NCI-H510A treated with DMSO at 0.1 percent for 48 hours (cell line): ENCODE measurements around the gene DLK1.
A peak's percentile ranks its signal among the peaks of the same experiment; 100 is the strongest.

Source experiments
- DNase-seq: peaks from one replicate; lab custom pipeline; 2025; lab: John Stamatoyannopoulos, UW

DLK1 gene

DNA sequence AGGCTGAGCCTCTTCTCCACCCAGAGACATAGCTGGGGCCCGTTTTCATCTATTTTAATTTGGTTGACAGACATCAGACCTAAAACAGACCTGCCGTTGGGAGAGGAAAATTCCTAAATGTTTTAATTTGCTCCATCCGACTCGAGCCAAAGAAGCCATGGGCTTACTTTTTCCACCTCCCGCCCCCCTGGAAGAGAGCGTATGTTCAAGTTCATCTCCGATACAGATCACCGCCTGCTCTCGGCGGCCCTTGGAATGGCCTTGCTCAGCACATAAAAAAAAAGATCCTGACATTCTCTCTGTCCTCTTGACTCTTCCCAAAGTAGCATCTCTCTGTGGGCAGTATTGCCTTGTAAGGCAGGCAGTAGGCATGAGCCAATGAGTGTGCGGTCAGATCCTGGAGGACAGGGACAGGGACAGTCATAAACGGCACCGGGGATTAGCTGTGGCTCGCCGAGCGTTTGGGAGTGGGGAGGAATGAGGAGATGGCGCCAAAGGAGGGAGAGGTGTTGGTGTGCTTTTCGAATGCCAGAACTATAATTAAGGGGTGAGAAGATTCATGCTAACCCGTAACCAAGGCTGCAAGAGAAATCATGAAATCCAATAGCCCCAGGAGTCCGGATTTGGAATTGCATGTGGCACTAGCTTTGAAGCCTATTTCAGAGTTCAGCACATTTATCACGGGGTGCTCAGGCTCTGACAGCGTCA lies 51.3 kb downstream of the DLK1 start:
- no peak for DNase-seq

DNA sequence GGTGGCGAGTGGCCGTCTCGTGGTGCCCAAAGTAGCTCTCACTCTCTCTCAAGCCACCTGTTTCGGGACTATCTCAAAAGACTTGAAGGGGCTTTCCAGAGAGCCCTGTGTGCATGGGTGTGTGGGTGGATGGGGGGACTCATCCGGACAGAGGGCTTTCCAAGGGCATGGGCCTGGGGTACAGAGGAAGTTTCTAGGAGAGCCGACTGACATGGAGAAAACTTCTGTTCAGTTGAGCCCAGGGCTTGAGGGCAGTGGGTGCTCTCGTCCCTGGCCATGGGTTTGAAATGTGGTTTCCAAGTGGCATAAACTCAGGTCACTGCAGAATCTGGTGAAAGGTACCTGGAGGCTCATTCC lies 51.8 kb downstream of the DLK1 start:
- no peak for DNase-seq

DNA sequence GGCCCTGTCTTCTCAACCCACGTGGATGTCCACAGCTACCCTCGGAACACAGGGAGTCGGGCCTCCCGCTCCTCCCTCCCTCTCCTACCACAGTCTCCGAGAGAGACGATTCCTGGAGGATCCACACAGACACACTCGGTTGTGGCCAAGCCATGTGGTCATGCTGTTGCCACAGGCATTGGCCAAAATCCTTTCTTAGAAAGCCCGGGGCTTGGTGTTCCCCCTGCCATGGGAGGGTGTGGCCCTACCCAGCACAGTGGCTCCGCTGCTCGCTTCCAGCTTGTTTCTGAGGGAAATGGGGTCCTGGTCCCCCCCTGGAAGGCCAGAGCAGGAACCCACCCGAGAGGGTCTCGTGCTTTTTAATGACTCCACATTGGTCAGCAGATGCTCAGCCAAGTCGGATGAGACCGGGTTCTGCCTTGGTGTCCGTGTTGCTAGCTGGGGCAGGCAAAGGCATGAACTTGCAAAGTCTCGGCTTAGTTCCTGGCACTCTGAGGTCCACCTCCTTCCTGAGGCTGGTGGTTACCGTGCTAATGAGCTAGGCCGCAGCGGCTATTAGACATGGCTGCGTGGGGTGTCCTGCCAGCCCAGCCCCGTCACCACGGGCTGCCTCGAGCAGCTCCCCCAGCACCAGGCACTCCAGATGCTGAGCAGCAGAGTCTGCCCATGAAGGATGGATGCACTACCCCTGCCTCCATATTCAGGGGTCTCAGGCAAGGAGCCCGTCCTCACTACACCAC lies 52.4 kb downstream of the DLK1 start:
- no peak for DNase-seq

DNA sequence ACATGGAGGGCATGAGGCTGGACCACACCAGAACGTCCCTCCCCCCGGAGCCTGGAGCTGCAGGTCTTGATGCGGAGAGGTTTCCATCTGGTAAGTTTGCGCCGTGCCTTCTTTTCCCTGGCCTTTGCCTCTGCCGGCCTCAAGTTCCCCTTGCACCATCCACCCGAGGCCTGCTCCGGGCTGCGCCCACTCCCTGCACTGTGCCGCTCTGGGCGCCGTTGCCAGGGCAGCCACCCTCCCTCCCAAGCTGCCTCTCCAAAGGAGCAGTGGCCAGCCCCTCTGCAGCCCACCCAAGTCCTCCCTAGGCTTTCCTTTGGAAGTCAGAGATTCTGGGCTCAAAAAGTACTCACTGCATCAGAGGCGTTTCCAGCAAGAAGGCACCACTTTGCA lies 53.0 kb downstream of the DLK1 start:
- DNase-seq = no peak

DNA sequence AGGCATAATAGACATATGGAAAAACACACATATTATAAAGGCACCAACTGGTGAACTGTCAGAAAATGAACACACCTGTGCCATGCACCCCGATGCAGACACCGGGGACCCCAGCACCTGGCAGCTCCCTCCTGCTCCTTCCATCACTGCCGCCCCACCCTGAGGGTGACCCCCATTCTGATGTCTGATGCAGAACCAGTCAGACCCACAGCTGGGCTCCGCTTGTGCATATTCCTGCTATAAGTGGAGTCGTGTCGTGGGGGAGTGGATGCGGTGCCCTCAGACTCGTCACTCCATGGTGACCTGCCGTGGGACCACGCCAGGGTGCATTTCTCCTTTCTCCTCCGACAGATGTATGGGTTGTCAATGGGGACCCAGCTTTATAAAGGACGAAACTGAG lies 53.6 kb downstream of the DLK1 start:
- DNase-seq = no peak

DNA sequence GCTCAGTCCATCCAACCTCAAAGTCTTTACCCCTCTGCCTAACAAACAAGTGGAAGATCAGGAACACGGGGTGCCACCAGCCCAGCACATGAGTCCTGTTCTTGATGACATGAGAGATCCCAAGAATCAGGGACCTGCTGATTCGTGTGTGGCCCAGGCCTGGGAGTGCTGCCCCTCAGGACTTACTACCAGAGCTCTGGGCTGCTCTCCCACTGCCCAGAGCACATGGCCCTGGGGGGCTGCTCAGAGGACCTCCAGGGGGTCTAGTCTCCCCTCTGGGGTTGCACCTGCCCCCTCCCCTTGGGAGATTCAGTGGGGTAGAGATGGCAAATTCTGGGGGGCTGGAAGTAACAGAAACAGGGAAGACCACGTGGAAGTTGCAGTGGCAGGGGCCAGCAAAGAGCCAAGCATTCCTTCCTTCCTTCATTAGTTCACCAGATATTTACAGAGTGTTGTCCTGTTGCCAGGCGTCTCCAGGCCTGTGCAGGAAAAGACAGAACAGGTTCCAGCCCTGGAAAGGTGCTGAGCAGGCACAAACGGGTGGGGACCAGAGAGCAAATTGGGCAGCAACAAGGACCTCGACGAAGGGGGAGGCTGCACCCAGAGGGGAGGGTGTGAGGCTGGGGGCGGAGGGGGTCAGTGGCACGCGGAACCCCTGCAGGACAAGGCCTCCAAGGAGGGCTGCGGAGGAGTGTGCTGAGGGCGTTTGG lies 54.1 kb downstream of the DLK1 start:
- DNase-seq = no peak

DNA sequence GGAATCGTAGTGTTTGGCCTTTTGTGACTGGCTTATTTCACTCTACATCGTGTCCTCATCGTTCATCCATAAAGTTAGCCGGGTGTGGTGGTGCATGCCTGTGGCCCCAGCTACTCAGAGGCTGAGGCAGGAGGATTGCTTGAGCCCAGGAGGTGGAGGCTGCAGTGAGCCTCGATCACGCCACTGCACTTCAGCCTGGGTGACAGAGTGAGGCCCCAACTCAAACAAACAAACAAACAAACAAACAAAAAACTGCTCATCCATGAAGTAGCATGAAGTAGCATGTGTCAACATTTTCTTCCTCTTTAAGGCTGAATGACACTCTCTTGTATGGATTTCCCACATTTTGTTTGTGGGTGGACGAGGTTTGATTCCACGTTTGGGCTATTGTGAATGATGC lies 55.3 kb downstream of the DLK1 start:
- no peak for DNase-seq

DNA sequence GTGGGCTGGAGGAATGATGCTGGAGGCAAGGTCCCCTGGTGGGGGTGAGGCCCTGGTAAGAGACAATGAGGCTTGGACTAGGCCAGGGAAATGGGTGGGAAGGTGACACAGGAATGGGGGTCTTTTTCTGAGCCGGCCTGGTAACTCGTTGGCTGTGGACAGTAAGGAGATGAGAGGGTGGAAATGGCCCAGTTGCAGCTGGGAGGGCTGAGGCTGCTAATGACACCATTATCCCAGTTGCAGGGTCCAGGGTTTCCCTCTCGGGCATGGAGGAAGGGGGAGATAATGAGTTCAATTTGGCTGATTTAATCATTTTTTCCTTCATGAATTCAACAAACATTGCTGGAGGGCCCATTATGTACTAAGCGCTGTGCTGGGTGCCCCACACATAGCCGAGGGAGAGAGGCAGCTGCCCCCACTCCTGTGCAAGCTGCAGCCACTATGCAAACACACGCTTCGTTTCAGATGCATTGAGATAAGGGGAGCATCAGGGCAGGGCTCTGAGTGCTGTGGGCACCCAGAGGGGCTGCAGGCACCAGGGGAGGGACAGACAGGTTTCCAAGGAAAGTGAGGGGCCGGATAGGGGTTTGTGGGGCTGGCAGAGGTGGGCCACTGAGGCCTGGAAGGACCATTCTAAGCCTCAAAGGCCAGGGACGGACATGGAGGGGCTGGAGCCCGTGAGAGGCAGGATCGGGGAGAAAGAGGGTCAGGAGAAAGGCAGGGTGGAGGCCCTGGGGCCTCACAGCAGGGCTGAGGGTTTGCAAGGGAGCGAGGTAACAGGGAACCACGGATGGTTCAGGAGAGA lies 56.0 kb downstream of the DLK1 start:
- peak; percentile 60 for DNase-seq

DNA sequence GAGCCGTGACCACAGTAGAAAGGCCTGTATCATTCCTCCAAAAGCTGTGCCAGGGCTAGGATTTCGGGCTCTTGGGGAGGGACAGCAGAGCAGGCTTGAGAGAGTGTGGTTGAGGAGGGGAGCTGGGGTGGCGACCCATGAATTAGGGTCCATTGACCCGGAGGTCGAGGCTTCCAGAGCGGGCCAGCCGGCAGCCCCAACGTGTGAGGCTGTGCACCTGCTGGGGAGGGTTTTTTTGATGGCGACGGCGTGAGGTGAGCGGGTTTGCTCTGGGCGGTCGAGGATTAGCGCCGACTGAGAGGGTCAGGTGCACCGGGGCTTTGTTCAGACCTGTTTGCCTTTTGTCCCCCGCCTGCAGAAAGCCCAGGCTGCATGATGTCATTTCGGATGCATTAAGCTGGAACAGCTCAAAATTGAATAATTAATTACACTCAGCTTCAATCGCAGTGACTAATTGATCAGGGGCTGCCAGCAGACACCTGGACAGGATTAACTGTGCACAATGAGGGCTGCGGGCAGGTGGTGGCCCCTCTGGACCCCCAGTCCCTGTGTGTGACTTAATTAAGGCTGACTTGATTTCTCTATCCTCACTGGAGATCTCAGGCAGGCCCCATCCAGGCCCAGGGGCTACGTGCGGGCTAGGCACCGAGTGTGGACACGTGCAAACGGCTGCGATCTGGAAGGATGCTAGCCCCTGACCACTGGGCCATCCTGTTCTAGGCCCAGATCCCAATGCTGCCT lies 57.1 kb downstream of the DLK1 start:
- DNase-seq = peak; percentile 80

DNA sequence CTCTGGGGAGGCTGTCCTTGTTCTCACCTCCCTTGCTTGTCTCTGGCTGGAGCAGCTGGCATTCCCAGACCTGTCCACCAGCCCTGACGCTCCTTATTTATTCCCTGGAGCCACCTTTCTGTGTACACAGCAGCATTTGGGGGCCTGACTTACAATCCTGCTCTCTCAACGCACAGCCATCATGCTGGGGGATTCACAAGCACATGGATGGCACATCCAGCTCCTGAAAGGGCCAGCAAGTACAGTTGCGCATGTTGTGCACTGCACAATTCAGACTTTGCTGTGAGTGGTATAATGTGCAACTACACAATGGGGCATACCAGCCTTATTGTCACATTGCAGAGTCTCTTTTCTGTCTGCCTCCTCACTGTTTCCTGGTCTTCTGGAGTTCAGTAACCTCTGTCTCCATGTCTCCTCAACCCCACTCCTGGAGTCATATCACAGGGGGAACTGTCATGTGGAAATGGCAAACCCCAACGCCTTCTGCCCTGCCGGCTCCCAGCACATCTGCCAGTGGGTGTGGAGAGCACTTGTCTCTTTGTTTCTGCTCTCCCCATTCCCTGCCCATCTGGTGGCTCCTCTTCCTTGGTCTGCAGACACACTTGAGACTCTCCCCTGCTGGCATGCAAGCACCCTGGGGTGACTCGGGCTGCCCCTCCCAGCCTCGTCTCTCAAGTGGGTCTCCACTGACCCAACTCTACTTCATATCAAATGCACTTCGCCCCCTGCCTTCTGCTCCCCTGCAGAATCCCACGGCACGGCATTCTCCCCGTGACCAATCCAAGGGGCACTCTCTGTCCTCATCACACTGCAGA lies 58.0 kb downstream of the DLK1 start:
- DNase-seq = peak; percentile 52

DNA sequence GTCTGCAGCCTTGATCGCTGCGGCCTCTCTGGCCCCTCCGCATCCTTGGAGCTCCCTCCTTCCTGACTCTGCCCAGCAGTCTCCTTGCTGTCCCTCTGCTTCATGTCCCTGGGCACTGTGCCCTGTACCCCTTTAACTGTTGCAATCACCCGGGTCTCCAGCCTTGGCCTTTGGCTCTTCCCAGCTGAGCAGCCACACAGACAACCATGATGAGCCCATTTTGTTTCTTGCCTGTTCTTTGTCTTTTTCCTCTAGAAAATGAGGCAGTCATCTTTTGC lies 58.6 kb downstream of the DLK1 start:
- DNase-seq = no peak

DNA sequence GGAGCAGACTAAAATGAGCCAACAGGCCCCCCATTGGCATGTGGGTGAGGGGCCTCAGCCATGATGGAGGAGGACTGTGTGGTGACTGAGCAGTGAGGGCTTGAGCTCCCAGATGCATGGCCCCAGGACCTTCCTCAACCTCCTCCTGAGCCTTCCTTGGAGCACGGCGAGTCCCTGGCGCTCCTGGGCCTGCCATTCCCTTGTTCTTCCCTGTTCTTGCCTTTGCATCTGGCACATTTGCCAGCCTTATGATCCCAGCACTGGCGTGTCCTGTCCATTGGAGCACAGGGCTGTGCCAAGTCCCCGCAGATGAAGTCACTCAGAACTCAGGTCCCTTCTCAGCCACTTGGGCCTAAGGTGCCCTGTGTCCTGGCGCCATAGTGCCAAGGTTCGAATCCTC lies 58.9 kb downstream of the DLK1 start:
- DNase-seq = no peak

DNA sequence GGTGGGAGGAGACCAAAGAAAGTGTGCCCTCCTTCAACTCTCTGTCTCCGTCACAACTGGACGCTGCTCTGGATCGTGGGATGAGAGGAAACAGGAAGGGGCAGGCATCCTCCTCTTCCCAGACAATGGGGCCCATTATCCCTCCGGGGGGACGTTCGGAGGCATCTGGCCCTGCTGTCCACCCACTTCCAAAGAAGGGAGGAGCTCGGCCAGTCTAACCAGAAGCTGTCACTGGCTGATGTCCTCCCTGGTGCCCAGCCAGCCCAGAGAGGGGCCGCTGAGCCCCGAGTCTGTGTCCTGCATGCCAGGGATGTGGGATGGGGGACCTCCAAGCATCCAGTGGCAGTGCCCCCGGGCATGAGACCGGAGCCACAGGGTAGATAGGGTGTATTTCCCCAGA lies 59.4 kb downstream of the DLK1 start:
- DNase-seq = no peak

DNA sequence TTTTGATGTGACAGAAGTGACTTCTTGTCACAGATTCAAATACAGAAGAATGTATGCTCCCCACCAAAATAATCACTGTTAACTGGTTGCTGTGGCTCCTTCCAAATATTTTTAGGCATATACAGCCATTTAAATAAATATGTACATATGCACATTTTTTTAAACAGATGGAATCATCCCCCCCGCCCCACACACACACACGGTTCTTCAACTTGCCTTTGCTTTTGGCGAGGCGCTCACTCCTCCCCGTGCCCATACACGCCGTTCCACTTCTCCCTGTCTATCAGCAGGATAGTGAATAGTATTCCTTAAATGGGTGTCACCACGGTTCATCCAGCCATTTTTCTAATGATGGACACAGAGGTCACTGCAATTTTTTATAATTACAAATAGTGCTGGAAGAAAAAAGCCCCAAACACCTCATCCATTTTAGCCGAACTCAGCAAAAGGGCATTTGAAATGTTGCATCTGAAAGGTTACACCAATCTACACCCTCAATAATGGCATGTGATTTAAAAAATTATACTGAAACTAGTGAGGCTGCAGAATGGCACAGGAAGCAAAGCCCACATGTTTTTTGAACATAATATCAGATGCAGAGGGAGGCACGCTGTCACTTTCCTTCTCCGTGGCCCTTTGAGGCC lies 60.0 kb downstream of the DLK1 start:
- DNase-seq = no peak

DNA sequence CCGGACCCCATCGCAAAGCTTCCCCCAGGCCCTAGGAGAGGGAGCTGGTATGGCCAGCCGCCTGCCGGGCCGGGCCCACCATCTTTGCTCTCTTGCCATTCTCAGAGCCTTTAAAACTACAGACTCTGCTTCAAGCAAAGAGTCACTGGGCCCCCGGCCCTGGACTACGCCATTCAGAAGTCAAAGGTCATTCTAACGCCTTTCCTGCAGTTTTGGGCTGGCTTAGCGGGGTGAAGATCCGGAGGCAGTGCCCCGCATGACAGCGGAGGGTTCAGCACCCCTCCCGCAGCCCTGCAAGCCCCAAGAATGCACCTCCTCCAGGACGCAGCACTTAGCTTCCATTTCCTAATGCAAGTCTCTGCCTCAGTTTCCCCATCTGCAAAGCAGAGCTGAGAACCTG lies 61.0 kb downstream of the DLK1 start:
- no peak for DNase-seq
